B cell (primary cell): ENCODE measurements around the gene GLRA3. TPM values are rescaled to one million over a fixed set of nuclear protein-coding genes. Genes with fewer than 3 reads are reported as not detected.

Experiments
- ATAC-seq: fragments of 200-7000 bp; cut with Tn5 transposase; one replicate; pipeline ENCODE4 v1.10.0; 2021; ENCODE audit warnings: low read depth, mild to moderate bottlenecking, moderate number of reproducible peaks, moderate library complexity
- CTCF ChIA-PET: fragments of 350-600 bp; sonication (Branson Sonifier 250); formaldehyde crosslinking; loops from one replicate; lab custom pipeline; 2021; ENCODE audit warnings: antibody characterized with exemption, inconsistent platforms; lab: Charles Lee
- POLR2A ChIA-PET: fragments of 350-600 bp; sonication (Branson Sonifier 250); formaldehyde crosslinking; loops from one replicate; lab custom pipeline; 2021; ENCODE audit warnings: antibody characterized with exemption; lab: Charles Lee
- DNase-seq: peaks from one replicate; pipeline ENCODE4 v3.0.0; 2013
- H2AFZ ChIP-seq: 2 replicates; pipeline ENCODE4 v1.6.1; 2012; ENCODE audit warnings: mild to moderate bottlenecking, low read depth, low read length; ENCODE audit not compliant: insufficient read depth, poor library complexity, severe bottlenecking
- H3K27ac ChIP-seq, 2 donors: 1 replicate in 1 of 2; 2 replicates in 1 of 2; pipeline ENCODE4 v1.5.1; 2012 to 2013; ENCODE audit warnings: low read length in 2 of 2, mild to moderate bottlenecking in 2 of 2, moderate library complexity in 1 of 2
- H3K27me3 ChIP-seq, 4 experiments: fragments of 200-600 bp in 1 of 4; sonication (generic) in 1 of 4; replicated peaks in 1 of 4; 1 replicate in 2 of 4; 2 replicates in 2 of 4; pipeline versions ENCODE4 v1.6.1 to v1.7.0; 2013 to 2016; ENCODE audit warnings: low read length in 3 of 4, mild to moderate bottlenecking in 2 of 4, mixed read lengths in 1 of 4, moderate library complexity in 1 of 4; ENCODE audit not compliant: insufficient read depth in 4 of 4, control insufficient read depth in 3 of 4; ENCODE audit errors: control extremely low read depth in 1 of 4
- H3K36me3 ChIP-seq, 2 experiments: replicated peaks in 1 of 2; 1 replicate in 1 of 2; 2 replicates in 1 of 2; pipeline versions ENCODE4 v1.6.1 to v1.7.1; 2013; ENCODE audit warnings: low read length in 1 of 2; ENCODE audit not compliant: insufficient read depth in 2 of 2, control insufficient read depth in 1 of 2; ENCODE audit errors: control extremely low read depth in 1 of 2, extremely low read depth in 1 of 2
- H3K4me1 ChIP-seq, 2 donors: fragments of 200-600 bp in 1 of 2; sonication (generic) in 1 of 2; 1 replicate in 1 of 2; 2 replicates in 1 of 2; pipeline versions ENCODE4 v1.5.1 to v1.6.1; 2013 to 2017; ENCODE audit warnings: low read length in 2 of 2; ENCODE audit not compliant: control insufficient read depth in 2 of 2, insufficient read depth in 2 of 2
- H3K4me2 ChIP-seq: replicated peaks from 2 replicates; pipeline ENCODE3; 2012; ENCODE audit warnings: mild to moderate bottlenecking, low read depth, low read length; ENCODE audit not compliant: poor library complexity, severe bottlenecking
- H3K4me3 ChIP-seq, 5 experiments: fragments of 200-600 bp in 1 of 5; sonication (generic) in 1 of 5; 1 replicate in 3 of 5; 2 replicates in 2 of 5; pipeline versions ENCODE4 v1.5.1 to v1.7.0; 2011 to 2016; ENCODE audit warnings: low read length in 4 of 5, mild to moderate bottlenecking in 4 of 5, low read depth in 2 of 5, control low read depth in 1 of 5, moderate library complexity in 1 of 5; ENCODE audit not compliant: insufficient read depth in 1 of 5; ENCODE audit errors: control extremely low read depth in 1 of 5, extremely low read depth in 1 of 5
- H3K79me2 ChIP-seq: fragments of 200-600 bp; sonication (generic); one replicate; pipeline ENCODE4 v1.6.0; 2016; ENCODE audit warnings: low read length; ENCODE audit not compliant: control insufficient read depth, insufficient read depth
- H3K9ac ChIP-seq: fragments of 200-600 bp; sonication (generic); 2 replicates; pipeline ENCODE4 v1.6.1; 2017; ENCODE audit warnings: mild to moderate bottlenecking, low read length, moderate library complexity
- H3K9me3 ChIP-seq, 3 donors: one replicate each; pipeline versions ENCODE4 v1.6.1 to v1.7.1; 2013; ENCODE audit warnings: low read length in 2 of 3; ENCODE audit not compliant: control insufficient read depth in 2 of 3, insufficient read depth in 1 of 3; ENCODE audit errors: control extremely low read depth in 1 of 3
- H4K20me1 ChIP-seq: 2 replicates; pipeline ENCODE4 v1.6.0; 2012; ENCODE audit warnings: mild to moderate bottlenecking, low read length; ENCODE audit not compliant: insufficient read depth, control insufficient read depth, poor library complexity, severe bottlenecking
- H3K27ac Mint-ChIP-seq: one replicate; pipeline ENCODE4 v1.8.0; 2021; ENCODE audit warnings: mixed read lengths
- H3K27me3 Mint-ChIP-seq: one replicate; pipeline ENCODE4 v1.8.0; 2021; ENCODE audit warnings: mixed read lengths
- H3K4me1 Mint-ChIP-seq: one replicate; pipeline ENCODE4 v1.8.0; 2021; ENCODE audit warnings: mixed read lengths
- H3K4me3 Mint-ChIP-seq: one replicate; pipeline ENCODE4 v1.8.0; 2021; ENCODE audit warnings: mixed read lengths
- H3K9me3 Mint-ChIP-seq: one replicate; pipeline ENCODE4 v1.8.0; 2022; ENCODE audit warnings: mixed read lengths; ENCODE audit not compliant: insufficient read depth
- EZH2 ChIP-seq: IDR thresholded peaks from 2 replicates; pipeline ENCODE4 v1.6.1; 2012; ENCODE audit warnings: borderline replicate concordance, low read depth, mild to moderate bottlenecking, moderate library complexity, low read length; ENCODE audit not compliant: insufficient read depth, poor library complexity, severe bottlenecking
- WGBS: methylation state at CpG from one replicate; pipeline ENCODE4 v1.1.5; 2013; ENCODE audit warnings: missing lambda C conversion rate; ENCODE audit not compliant: insufficient coverage; 5-methylcytosine and 5-hydroxymethylcytosine counted together
- intact Hi-C: fragments of 100-400 bp; cut with micrococcal nuclease; formaldehyde crosslinking; loops from one replicate; pipeline ENCODE4 v1.10.0; 2022
- polyA plus RNA-seq: library from polyadenylated mRNA; depleted of rRNA; stranded (reverse); fragments of >200 nt; gene quantifications from 2 replicates; pipeline ENCODE4 v1.2.3, GENCODE V29; 2012
- total RNA-seq, 2 donors: library from RNA; stranded (reverse); fragments of 120-200 nt in 1 of 2; gene quantifications; 1 replicate in 1 of 2; 2 replicates in 1 of 2; pipeline versions ENCODE4 v1.2.3 to v1.2.4, GENCODE V29; 2013 to 2022
- TF ChIP-seq, protein P1 (sequence below): fragments of 200-600 bp; IDR thresholded peaks from one replicate; pipeline ENCODE4 v1.8.0; 2022; ENCODE audit warnings: antibody characterized with exemption, mild to moderate bottlenecking

Gene GLRA3
- total and polyA plus RNA-seq, 2 donors (not counting 1 experiment from before 2014, with no cell fraction given) = 0.12 to 0.30 TPM

DNA sequence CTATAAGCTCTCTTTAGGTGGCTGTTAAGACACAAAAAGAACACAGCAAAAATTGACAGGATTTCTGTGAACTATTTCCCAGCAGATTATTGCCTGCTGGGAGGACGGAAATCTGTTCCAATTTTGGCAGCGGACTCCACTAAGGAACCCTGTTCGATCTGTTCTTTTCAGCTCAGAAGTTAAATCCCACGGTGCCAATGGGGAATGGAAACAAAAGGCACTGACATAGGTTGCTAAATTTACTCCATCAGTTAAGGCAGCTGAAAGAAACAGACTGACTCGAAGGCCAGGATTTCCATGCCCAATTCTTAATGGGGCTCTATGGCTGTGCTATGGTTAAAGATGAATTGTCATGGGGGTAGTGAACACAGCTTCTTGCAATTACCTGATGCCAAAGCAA, 180.2 kb downstream of the GLRA3 start:
- ChIA-PET POLR2A (no interaction called here), CTCF (no interaction called here)
- Mint-ChIP-seq H3K4me1 (no peaks in the 10 kb centered on the region), H3K27me3 (no peaks in the 10 kb centered on the region), H3K9me3 (no peaks in the 10 kb centered on the region), H3K27ac (no peak overlapping the region), H3K4me3 (no peak overlapping the region)
- intact Hi-C loops = no loop called here
- H2AFZ ChIP-seq = no peak overlapping the region
- no peaks in the 10 kb centered on the region for H3K9me3 ChIP-seq
- ATAC-seq (no peak), DNase-seq (no peak)
- H3K79me2 ChIP-seq = no peaks in the 10 kb centered on the region
- no peaks in the 10 kb centered on the region for H3K4me1 ChIP-seq
- no peak overlapping the region for H3K27ac ChIP-seq
- H3K4me3 ChIP-seq = no peak overlapping the region
- no peak for TF ChIP-seq EZH2
- TF ChIP-seq, protein P1, sequence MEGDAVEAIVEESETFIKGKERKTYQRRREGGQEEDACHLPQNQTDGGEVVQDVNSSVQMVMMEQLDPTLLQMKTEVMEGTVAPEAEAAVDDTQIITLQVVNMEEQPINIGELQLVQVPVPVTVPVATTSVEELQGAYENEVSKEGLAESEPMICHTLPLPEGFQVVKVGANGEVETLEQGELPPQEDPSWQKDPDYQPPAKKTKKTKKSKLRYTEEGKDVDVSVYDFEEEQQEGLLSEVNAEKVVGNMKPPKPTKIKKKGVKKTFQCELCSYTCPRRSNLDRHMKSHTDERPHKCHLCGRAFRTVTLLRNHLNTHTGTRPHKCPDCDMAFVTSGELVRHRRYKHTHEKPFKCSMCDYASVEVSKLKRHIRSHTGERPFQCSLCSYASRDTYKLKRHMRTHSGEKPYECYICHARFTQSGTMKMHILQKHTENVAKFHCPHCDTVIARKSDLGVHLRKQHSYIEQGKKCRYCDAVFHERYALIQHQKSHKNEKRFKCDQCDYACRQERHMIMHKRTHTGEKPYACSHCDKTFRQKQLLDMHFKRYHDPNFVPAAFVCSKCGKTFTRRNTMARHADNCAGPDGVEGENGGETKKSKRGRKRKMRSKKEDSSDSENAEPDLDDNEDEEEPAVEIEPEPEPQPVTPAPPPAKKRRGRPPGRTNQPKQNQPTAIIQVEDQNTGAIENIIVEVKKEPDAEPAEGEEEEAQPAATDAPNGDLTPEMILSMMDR = no peak
- H3K27me3 ChIP-seq = no peaks in the 10 kb centered on the region
- H3K36me3 ChIP-seq = no peaks in the 10 kb centered on the region
- H4K20me1 ChIP-seq = no peaks in the 10 kb centered on the region
- no peak overlapping the region for H3K9ac ChIP-seq
- 89% methylated on average over 5 of the region's 5 CpGs for WGBS
- no peak overlapping the region for H3K4me2 ChIP-seq

DNA sequence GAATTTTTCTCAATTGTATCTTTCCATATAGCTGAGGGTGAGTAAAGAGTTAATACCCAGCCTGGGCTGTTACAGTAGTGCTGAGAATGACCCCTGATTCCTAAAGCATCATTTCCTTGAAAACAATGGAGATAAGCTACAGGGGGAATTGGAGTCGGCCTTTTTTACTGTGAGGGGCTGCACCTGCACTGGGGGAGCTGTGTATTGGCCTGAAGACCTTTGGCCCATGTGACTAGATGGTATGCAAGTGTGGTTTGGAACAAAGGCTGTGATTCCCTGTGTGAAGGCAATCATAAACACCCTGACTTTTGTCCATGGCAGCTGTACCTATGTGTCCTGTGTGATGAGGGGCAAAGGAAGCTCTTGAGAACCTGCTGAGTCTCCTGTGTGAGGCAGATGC, 182.7 kb downstream of the GLRA3 start:
- Histone ChIP-seq H3K4me2 (no peak overlapping the region), H3K36me3 (no peaks in the 10 kb centered on the region), H3K9me3 (no peaks in the 10 kb centered on the region), H3K4me1 (no peaks in the 10 kb centered on the region), H3K27ac (no peak overlapping the region), H2AFZ (no peak overlapping the region), H3K27me3 (no peaks in the 10 kb centered on the region), H4K20me1 (no peaks in the 10 kb centered on the region), H3K4me3 (no peak overlapping the region), H3K9ac (no peak overlapping the region), H3K79me2 (no peaks in the 10 kb centered on the region)
- no peak for TF ChIP-seq EZH2
- TF ChIP-seq, protein P1 = no peak
- 75% methylated on average over 1 of the region's 1 CpG for WGBS
- ATAC-seq = no peak
- ChIA-PET POLR2A (no interaction called here), CTCF (no interaction called here)
- no peak for DNase-seq
- Mint-ChIP-seq H3K27ac (no peak overlapping the region), H3K4me3 (no peak overlapping the region), H3K27me3 (no peaks in the 10 kb centered on the region), H3K4me1 (no peaks in the 10 kb centered on the region), H3K9me3 (no peaks in the 10 kb centered on the region)
- intact Hi-C loops = no loop called here
